CD4-positive, alpha-beta T cell treated with Interleukin-21 for 1 hour (primary cell): ENCODE data around the gene TMEM50A.
"Not testable (repeated sequence)": the region's sequence is repeated elsewhere in the genome, so short reads cannot be mapped to it uniquely, and the experiment has no call there.

Experiments used
- DNase-seq: peaks from one replicate; pipeline ENCODE4 v3.0.0-alpha.2; 2020

The TMEM50A gene

DNA sequence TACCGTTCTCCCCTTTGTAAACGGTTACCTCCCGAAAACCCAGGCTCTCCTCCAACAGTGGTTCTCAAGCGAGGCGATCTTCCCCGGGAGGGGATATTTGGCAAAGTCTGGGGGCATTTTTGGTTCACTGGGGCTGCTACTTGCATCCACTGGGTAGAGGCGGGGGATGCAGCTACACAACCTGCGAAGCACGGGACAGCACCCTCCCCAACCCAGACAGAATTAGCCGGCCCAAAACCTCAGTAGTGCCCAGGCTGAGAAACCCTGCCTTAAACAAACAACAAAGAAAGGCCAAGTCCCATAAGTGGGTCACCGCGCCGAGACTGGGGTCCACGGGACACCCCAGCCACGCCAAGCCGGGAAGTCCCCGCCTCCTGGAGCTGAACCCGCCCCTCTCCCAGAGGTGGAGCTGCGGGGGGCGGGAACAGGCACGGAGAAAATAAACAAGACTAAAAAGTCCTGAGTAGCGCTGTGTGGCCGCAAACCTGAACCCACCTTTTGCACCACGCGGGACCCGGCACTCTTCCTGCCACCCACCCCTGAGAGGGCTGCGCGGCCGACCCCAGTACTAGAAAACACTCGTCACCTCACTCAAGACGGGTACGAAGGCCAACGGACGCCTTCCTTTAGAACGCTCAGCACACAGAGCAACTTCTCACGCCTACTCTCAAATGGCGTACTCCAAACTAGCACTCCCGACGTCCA lies 499 bp upstream of the TMEM50A start:
- DNase-seq = peak; percentile 59

DNA sequence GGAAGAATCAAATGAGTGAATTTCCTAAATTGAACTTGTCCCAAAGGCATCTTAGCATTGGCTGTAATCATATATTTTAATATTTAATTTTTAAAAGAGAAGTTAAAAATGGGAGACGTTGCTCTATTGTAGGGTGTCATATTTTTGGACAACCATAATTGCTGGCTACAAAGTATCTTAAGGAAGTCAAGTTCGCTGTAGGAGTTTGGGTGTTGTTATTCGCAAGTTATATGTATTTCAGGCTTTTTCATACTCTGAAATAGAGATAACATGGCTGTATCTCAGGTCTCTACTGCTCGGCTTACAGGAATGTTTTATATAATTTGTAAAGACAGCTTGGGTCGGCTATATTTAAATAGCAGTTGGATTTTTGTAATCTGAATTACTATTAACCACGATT lies 852 bp downstream of the TMEM50A start:
- DNase-seq = no peak

DNA sequence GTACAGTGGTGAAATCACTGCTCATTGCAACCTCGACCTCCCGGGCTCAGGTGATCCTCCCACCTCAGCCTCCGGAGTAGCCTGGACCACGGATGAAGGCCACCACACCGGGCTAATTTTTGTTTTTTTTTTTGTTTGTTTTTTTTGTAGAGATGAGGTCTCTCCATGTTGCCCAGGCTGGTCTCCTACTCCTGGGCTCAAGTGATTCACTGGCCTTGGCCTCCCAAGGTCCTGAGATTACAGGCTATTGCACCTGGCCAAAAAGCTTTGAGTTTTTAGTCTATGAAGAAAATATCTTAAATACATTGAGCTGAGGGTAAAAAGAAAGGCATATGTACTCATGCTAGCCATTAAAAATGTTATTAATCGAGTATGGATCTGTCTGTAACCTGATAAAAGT lies 3.6 kb downstream of the TMEM50A start:
- no peak for DNase-seq

DNA sequence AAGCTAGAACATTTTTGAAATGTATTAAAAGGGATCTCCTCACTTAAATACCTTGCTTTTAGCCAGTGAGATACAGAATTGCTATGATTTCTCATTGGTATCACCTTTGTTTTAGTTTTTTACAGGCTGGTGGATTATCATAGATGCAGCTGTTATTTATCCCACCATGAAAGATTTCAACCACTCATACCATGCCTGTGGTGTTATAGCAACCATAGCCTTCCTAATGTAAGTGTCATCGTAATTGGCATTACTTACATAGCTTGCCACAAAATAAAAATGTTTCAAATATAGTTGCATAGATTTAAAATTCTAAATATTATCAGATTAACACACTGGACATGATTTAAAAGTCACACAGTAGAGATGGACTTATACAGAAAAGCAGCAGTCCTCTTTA lies 4.7 kb downstream of the TMEM50A start:
- no peak for DNase-seq

DNA sequence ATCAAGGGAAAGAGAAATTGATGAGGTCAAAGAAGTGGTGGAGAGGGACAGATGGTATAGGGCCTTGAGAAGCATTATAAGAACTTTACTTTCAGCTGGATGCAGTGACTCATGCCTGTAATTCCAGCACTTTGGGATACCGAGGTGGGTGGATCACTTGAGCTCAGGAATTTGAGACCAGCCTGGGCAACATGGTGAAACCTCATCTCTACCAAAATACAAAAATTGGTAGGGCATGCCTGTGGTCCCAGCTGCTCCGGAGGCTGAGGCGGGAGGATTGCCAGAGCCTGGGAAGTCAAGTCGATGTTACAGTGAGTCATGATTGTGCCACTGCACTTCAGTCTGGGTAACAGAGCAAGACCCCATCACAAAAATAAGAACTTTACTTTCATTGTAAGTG lies 5.7 kb downstream of the TMEM50A start:
- no peak for DNase-seq

DNA sequence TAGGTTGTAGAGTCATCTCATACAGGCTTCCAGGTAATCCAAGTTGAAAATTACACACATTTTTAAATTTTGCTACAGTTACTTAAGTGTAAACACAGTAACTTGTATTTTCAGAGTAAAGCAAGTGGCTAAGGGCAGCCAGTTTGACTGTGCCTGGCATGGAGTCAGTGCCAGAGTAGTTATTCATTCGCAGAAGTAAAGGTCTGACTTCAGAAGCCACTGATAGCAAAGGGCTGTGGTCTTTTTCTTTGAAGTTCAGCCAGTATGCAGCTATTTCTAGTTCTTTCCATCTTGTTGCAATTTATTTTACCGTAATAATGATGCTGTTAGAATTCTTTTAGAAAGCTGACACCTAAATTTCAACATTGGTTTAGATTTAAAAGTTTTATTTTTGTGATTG lies 9.4 kb downstream of the TMEM50A start:
- no peak for DNase-seq

DNA sequence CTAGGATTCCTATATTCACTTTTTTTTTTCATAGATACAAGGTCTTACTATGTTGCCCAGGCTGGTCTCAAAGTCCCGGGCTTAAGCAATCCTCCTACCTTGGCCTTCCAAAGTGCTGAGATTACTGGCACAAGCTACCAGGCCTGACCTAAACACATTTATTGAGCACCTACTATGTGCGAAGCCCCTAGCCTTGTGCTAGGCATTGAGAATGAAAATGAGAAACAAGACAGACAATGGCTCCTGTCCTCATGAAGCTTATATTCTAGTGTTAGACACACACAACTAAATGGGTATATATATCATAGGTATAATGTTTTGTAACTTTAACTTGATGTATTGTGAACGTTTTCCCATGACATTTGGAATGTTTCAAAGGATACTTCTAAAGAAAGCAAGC lies 11.5 kb downstream of the TMEM50A start:
- DNase-seq = no peak

DNA sequence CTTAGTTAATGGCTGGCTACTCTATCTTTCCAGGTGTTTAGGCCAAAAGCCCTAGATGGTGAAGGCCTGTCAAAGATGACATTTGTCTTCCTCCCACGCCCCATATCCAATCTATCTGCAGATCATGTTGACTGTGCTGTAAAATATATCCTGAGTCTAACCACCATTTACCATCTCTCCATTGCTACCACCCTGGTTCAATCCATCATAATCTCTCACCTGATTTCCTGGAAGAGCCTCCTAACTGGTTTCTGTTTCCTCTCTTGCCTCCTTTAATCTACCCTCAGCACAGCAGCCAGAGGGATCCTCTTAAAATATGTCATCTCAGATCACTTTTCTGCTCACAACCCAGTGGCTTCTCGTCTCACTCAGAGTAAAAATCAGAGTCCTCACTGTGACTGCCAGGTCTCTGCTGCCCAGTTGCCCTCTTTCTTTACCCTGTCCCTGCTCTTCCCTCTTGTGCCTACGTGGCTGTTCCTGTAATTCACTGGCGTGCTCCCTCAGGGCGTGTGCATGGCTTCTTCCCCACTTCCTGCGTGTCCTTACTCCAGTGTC lies 17.8 kb downstream of the TMEM50A start:
- peak; percentile 23 for DNase-seq

DNA sequence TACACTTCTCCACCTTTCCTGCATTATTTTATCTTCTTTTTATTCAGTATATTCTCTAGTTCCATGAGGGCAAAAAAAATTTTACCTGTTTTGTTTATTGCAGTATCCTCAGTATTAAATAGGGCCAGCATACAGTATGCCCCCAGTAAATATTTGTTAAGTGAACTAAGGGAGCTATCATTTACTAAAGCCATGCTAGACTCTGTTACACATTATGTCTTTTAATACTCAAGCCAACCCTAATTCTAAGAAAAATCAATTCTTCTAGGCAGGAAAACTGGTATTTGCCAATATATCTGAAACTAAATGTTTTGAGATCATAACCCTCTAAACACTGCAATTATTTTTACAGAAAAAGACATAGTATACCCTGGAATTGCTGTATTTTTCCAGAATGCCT lies 18.3 kb downstream of the TMEM50A start:
- no peak for DNase-seq

DNA sequence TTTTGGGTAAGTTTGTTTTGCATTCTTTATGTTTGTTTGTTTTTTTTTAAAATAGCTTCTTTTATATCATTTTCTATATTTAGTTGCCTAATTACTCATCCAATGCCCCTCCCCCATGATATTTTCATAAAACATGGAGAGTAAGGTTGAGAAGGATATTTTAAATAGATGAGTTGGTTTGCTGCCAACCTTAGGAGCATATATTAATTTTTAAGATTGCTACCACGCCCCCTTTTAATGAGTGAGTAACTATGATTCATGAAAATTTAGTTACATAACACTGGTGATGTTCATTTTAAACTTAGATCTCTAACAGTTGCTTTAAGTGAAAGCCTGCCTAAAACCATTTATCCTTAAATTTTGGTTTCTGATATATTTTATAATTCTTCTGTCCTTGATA lies 18.7 kb downstream of the TMEM50A start:
- peak; percentile 13 for DNase-seq

DNA sequence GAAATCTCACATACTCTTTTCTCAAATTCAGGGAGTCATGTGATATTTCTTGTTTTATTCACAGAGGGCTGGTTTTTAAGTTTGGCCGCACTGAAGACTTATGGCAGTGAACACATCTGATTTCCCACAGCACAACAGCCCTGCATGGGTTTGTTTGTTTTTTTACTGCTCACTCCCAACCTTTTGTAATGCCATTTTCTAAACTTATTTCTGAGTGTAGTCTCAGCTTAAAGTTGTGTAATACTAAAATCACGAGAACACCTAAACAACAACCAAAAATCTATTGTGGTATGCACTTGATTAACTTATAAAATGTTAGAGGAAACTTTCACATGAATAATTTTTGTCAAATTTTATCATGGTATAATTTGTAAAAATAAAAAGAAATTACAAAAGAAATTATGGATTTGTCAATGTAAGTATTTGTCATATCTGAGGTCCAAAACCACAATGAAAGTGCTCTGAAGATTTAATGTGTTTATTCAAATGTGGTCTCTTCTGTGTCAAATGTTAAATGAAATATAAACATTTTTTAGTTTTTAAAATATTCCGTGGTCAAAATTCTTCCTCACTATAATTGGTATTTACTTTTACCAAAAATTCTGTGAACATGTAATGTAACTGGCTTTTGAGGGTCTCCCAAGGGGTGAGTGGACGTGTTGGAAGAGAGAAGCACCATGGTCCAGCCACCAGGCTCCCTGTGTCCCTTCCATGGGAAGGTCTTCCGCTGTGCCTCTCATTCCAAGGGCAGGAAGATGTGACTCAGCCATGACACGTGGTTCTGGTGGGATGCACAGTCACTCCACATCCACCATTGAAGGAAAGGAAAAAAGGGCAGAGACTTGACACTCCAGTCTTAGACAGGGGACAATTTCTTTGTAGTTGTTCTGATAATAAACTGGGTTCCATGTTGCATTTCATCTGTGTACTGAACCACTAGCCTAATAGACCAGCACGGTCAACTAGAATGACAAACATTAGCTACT lies 22.8 kb downstream of the TMEM50A start:
- DNase-seq = no peak

DNA sequence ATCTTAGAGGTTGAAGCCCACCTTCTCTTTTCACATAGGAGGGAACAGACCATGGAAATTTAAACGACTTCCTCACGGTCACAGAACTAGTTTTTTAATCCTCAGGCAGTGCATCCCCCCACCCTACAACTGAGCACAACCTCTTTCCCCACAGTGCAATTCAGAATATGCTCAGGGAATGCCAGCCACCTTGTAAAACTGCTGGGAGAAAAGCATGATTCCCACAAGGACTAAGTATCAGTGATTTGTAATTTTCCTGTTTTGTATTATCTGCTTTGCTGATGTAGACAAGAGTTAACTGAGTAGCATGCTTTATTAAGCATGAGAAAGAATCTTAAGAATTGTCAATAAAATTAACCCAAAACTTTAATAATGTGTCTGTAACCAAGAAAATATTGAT lies 23.8 kb downstream of the TMEM50A start:
- no peak for DNase-seq

DNA sequence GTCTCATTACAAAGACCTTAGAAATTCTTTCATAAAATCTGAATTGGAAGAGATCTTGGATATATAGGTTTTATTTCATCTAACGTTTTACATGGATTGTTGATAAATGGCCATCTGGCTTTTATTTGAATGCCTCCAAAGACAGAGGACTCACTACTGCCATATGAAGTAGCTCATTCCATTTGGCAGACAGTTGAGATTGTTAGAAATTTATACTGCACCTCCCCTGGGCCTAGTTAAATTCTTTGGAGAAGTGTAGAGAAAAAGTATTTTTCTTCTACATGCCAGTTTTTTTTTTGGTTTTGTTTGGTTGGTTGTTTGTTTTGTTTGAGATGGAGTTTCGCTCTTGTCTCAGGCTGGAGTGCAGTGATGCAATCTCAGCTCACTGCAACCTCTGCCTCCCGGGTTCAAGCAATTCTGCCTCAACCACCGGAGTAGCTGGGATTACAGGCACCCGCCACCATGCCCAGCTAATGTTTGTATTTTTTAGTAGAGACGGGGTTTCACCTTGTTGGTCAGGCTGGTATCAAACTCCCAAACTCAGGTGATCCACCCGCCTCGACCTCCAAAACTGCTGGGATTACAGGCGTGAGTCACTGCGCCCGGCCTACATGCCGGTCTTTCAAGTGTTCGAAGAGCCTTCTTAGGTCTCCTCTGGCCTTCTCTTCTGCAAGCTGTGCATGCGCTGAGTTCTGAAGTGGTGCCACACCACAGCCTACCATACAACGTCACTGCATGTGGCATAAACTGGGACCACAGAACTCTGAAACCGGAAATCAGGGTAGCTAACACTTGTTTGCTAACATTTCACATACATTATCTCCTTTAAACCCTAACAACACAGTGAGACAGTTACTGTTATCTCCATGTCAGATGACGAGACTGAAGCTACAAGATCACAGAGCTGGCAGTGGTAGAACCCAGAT lies 24.8 kb downstream of the TMEM50A start:
- DNase-seq = not testable (repeated sequence)

DNA sequence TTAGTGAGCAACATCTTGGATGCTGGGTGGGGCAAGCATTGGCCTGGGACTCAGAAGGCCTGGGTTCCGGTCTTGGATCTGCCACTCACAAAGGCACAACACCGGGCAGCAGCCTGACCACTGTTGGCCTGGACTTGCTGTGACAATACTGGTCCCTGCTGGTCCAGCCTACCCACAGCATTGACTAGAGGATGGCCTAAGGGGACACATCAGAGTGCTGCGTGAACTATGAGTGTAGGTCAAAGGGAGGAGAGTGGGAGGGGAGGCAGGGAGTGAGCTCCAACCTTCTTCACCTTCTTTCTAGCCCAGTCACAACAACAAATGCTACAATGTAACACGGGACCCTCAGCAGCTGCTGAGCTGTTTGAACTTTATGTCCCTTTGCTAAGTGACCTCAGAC lies 31.1 kb downstream of the TMEM50A start:
- no peak for DNase-seq

DNA sequence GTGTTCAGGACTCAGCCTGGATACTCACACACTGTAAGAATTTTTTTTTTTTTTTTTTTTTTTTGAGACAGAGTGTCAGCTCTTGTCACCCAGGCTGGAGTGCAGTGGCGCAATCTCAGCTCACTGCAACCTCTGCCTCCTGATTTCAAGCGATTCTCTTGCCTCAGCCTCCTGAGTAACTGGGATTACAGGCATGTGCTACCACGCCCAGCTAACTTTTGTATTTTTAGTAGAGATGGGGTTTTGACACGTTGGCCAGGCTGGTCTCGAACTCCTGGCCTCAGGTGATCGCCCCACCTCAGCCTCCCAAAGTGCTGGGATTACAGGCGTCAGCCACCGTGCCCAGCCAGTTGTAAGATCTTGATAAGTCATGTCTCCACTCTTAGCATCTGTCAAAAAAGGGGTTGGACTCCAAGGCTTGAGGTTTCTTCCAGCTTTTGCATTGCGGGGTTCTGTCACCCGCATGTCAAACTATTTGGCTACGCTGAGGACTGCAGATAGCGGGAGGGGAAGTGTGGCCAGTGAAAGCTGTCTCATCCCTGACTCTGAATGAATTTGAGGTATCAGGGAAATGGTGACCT lies 31.6 kb downstream of the TMEM50A start:
- not testable (repeated sequence) for DNase-seq

DNA sequence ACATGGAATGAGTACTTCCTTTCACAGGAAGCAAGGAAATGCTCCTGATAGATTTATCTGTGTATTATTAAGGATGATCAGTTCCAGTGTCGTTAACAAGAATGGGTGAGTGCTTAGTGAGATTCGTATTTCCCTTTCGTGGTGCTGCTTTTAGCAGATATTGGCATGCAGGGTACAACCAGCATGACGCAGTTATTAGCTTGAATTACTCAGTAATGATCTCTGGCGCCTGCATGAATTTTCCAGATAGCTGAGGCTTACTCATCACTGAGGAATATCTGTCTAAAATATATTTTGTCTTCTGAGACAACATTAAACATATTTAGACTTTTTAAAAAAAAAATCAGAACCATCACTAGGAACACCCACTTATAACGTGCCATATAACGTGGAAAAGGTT lies 33.6 kb downstream of the TMEM50A start:
- not testable (repeated sequence) for DNase-seq

DNA sequence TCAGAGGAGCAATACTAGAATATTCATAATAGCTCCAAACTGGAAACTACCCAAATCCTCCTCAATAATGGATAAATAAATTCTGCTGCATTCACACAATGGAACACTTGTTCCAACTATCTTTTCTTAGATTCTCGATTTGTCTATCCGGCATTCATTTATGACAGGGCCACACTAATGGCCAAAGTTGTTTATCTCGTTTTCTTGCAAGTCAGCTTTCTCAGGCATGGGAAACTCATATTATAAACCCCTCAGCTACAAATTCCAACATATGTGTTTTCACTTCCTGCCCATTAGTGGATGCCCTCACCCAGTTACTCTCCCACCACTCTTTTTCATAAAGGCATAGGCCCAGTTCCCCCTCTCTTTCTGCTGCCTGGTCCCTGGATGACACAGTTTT lies 40.2 kb downstream of the TMEM50A start:
- DNase-seq = not testable (repeated sequence)

DNA sequence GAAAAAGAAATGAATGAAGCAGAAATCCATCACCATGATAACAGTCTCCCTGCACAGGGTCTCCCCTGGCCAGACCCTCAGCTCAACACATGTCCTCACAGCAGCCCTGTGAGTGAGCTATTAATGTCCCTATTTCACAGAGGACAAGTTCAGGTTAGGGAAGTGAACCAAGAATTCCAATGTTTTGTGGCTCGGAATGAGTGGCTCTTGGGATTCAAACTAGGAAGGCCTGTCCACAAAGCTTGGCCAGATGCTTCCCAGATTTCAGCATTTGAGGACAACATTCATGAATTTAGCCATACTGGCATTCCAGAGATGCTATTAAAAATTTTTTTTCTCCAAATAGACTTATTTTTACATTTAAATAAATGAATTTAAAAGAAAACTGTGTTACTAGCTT lies 44.4 kb downstream of the TMEM50A start:
- not testable (repeated sequence) for DNase-seq

DNA sequence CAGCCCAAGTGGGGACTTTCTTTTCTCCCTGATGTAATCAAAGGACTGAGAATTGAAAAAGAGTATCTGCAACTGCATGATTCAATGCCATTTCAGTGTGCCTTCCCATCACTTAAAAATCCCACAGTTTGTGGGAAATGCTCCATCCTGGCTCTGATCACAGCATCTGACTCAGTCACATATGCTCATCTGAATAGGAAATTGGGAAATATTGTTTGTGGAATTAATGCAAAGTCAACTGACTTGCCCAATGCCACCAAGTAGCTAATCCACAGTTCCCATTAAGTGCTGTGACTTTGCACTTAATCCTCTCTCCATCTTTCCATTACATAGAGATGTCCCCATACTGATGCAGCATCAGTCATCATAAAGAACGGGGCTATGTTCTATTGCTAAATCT lies 45.0 kb downstream of the TMEM50A start:
- not testable (repeated sequence) for DNase-seq

DNA sequence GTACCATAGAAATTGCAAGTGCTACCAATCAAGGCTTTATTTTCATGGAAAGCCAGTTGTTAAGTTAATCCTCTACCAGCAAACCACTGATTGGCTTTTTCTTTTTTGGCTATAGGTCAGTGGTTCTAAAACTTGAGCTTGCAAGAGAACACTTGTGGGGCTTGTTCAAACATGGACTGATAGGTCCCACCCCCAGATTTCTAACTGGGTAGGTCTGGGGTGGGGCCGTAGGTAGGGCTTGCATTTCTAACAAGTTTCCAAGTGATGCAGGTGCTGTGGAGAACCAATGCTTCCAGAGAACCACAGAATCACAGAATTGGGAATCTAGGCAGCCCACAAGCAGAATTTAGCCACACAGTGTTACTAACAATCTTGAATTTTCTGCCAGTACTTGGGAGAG lies 45.7 kb downstream of the TMEM50A start:
- not testable (repeated sequence) for DNase-seq

DNA sequence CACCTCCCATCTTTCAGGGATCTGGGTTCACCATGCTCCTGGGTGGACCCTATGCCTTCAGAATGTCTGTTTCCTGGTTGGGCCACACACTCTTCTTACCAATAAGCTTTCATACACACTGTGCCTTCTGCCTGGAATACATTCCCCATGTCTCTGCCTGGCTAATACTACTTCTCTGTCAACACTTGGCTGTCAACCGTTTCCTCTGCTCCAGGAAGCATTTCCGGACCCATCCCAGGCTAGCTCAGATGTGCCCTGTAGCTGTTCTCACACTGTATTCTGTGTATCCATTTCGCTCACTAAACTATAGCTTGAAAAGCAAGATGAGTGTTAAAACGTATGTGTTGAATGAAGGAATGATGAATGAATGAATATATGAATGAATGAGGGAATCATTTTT lies 49.0 kb downstream of the TMEM50A start:
- DNase-seq = not testable (repeated sequence)

DNA sequence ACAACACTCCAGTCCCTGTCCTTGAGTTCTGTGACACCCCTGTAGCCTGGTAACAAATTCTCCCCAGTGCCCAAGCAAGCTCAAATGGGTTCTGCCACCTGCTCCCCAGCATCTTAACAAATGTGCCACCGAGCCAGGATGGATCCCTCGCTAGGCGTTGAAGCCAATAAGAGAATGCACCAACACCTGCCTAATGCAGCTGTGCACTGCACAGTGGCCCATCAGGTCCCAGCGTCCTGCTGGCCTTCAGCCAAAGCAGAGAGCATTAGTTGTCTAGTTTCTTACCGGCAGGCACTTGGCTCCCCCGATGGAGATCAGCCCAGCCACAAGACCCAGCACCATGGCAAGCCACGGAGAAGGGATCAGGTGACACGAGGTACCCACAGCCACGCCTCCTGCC lies 50.6 kb downstream of the TMEM50A start:
- DNase-seq = not testable (repeated sequence)
